HUES64 (cell line): ENCODE results near the gene ACAD8. TPM values are rescaled to one million over a fixed set of nuclear protein-coding genes. Genes with fewer than 3 reads are reported as not detected.

Experiments
- H3K27ac ChIP-seq: 2 replicates; pipeline ENCODE4 v1.7.0; 2013; ENCODE audit warnings: low read depth, low read length, inconsistent platforms
- H3K27me3 ChIP-seq: 2 replicates; pipeline ENCODE4 v1.6.1; 2013; ENCODE audit warnings: mild to moderate bottlenecking, low read length; ENCODE audit not compliant: insufficient read depth
- H3K36me3 ChIP-seq: 2 replicates; pipeline ENCODE4 v1.6.1; 2013; ENCODE audit warnings: mild to moderate bottlenecking, low read length; ENCODE audit not compliant: insufficient read depth
- H3K4me1 ChIP-seq: 2 replicates; pipeline ENCODE4 v1.6.1; 2013; ENCODE audit warnings: mild to moderate bottlenecking, low read length, moderate library complexity; ENCODE audit not compliant: insufficient read depth
- H3K4me3 ChIP-seq: 2 replicates; pipeline ENCODE4 v1.5.1; 2013; ENCODE audit warnings: mild to moderate bottlenecking, low read length, moderate library complexity
- H3K9ac ChIP-seq: 2 replicates; pipeline ENCODE4 v1.6.1; 2013; ENCODE audit warnings: mild to moderate bottlenecking, low read depth, low read length
- H3K9me3 ChIP-seq: 2 replicates; pipeline ENCODE4 v1.6.1; 2013; ENCODE audit warnings: low read depth, low read length; ENCODE audit not compliant: insufficient read depth
- WGBS: fragments of 150-250, 120-280 bp; methylation state at CpG from one replicate; pipeline ENCODE4 v1.1.7; 2013; ENCODE audit warnings: missing lambda C conversion rate; 5-methylcytosine and 5-hydroxymethylcytosine counted together
- polyA plus RNA-seq, 2 experiments: library from polyadenylated mRNA; stranded (reverse); fragments of 50-300 nt; gene quantifications; one replicate each; pipeline ENCODE4 v1.2.3, GENCODE V29; 2013

The ACAD8 gene
- polyA plus RNA-seq (2013, experiment 1 of 2): 32.9 TPM
- 30.4 TPM for polyA plus RNA-seq (2013, experiment 2 of 2)

- peaks cover 19% of the 10 kb centered on the region for H3K4me1 ChIP-seq
- H3K9ac ChIP-seq: peak within 1 kb of the TSS; percentile 76
- H3K27me3 ChIP-seq: no peaks in the 10 kb centered on the region
- peak within 1 kb of the TSS; percentile 94 for H3K4me3 ChIP-seq
- H3K27ac ChIP-seq: 0 out of 2 replicates have a peak within 1 kb of the TSS, but pooled peaks have one; percentile 60
- under 1% methylated on average over 69 of the region's 70 CpGs for WGBS
- no peaks in the 10 kb centered on the region for H3K9me3 ChIP-seq
- peaks cover 49% of the 10 kb centered on the region for H3K36me3 ChIP-seq
Observed at GRCh38 chr11:134253188-134253993, at the start of gene ACAD8, which contains the start of gene THYN1. Gene ACAD8 (plus strand): TSS chr11:134253568. CDS start chr11:134253601, 33 bp downstream. Gene THYN1 (minus strand): TSS chr11:134253352. CDS start chr11:134252882, 470 bp downstream.

GRCh38 chr11:134205729-134206128 lies 47.6 kb upstream of the ACAD8 start:
- no peak overlapping the region for H3K4me3 ChIP-seq
- WGBS: 94% methylated on average over 9 of the region's 9 CpGs
- no peaks in the 10 kb centered on the region for H3K4me1 ChIP-seq
- H3K27ac ChIP-seq: no peak overlapping the region
- H3K36me3 ChIP-seq: peaks cover 94% of the 10 kb centered on the region
- no peak overlapping the region for H3K9ac ChIP-seq
- no peaks in the 10 kb centered on the region for H3K9me3 ChIP-seq
- no peaks in the 10 kb centered on the region for H3K27me3 ChIP-seq

GRCh38 chr11:134206185-134206584 lies 47.2 kb upstream of the ACAD8 start:
- Histone ChIP-seq H3K9ac (no peak overlapping the region), H3K9me3 (no peaks in the 10 kb centered on the region), H3K4me3 (no peak overlapping the region), H3K36me3 (peaks cover 94% of the 10 kb centered on the region), H3K27ac (no peak overlapping the region), H3K27me3 (no peaks in the 10 kb centered on the region), H3K4me1 (no peaks in the 10 kb centered on the region)
- WGBS: 95% methylated on average over 5 of the region's 5 CpGs

- peaks cover 90% of the 10 kb centered on the region for H3K36me3 ChIP-seq
- H3K9me3 ChIP-seq: no peaks in the 10 kb centered on the region
Observed at GRCh38 chr11:134207538-134208239, 45.7 kb upstream of the ACAD8 start.

GRCh38 chr11:134215836-134216235 lies 37.5 kb upstream of the ACAD8 start:
- Histone ChIP-seq H3K36me3 (peaks cover 92% of the 10 kb centered on the region), H3K4me3 (no peak overlapping the region), H3K9me3 (no peaks in the 10 kb centered on the region), H3K4me1 (no peaks in the 10 kb centered on the region), H3K9ac (no peak overlapping the region), H3K27ac (no peak overlapping the region), H3K27me3 (no peaks in the 10 kb centered on the region)
- 93% methylated on average over 7 of the region's 7 CpGs for WGBS

More at GRCh38 chr11:134207538-134208239, 45.7 kb upstream of the ACAD8 start:
- Histone ChIP-seq H3K4me3 (no peak overlapping the region), H3K9ac (no peak overlapping the region), H3K27ac (no peak overlapping the region), H3K27me3 (no peaks in the 10 kb centered on the region), H3K4me1 (no peaks in the 10 kb centered on the region)
- WGBS: 91% methylated on average over 14 of the region's 16 CpGs

- H3K4me1 ChIP-seq: no peaks in the 10 kb centered on the region
- H3K27ac ChIP-seq: no peak overlapping the region
- no peaks in the 10 kb centered on the region for H3K27me3 ChIP-seq
- H3K4me3 ChIP-seq: no peak overlapping the region
- WGBS: 100% methylated on average over 3 of the region's 3 CpGs
- peaks cover 84% of the 10 kb centered on the region for H3K36me3 ChIP-seq
- H3K9ac ChIP-seq: no peak overlapping the region
- no peaks in the 10 kb centered on the region for H3K9me3 ChIP-seq
Observed at GRCh38 chr11:134216816-134217215, 36.6 kb upstream of the ACAD8 start.

GRCh38 chr11:134223121-134223520 lies 30.2 kb upstream of the ACAD8 start:
- Histone ChIP-seq H3K4me3 (peak overlapping the region; percentile 84), H3K36me3 (peaks cover 27% of the 10 kb centered on the region), H3K4me1 (peaks cover 8% of the 10 kb centered on the region; the same call in 1 of the 2 replicates), H3K27ac (no peak overlapping the region), H3K9ac (peak overlapping the region; percentile 69), H3K27me3 (peaks cover 10% of the 10 kb centered on the region), H3K9me3 (no peaks in the 10 kb centered on the region)
- WGBS: 5% methylated on average over 5 of the region's 5 CpGs

- Histone ChIP-seq H3K36me3 (peaks cover 17% of the 10 kb centered on the region), H3K9me3 (no peaks in the 10 kb centered on the region), H3K4me3 (peak within 1 kb of the TSS; percentile 84), H3K4me1 (peaks cover 8% of the 10 kb centered on the region; the same call in 1 of the 2 replicates), H3K9ac (peak within 1 kb of the TSS; percentile 69), H3K27ac (no peak within 1 kb of the TSS), H3K27me3 (peaks cover 10% of the 10 kb centered on the region)
- under 1% methylated on average over 89 of the region's 89 CpGs for WGBS
Observed at GRCh38 chr11:134223836-134224709, 29.3 kb upstream of the ACAD8 start, which contains the start of the genes NCAPD3 and VPS26B. Gene NCAPD3 (minus strand): TSS chr11:134223967. CDS start chr11:134223926, 41 bp downstream. Gene VPS26B (plus strand): TSS chr11:134224671. CDS start chr11:134225123, 452 bp downstream.

GRCh38 chr11:134224710-134225664 lies 28.4 kb upstream of the ACAD8 start:
- Histone ChIP-seq H3K9me3 (no peaks in the 10 kb centered on the region), H3K36me3 (peaks cover 8% of the 10 kb centered on the region), H3K27me3 (peaks cover 10% of the 10 kb centered on the region), H3K4me3 (peak overlapping the region; percentile 84), H3K4me1 (peaks cover 8% of the 10 kb centered on the region; the same call in 1 of the 2 replicates), H3K9ac (peak overlapping the region; percentile 67), H3K27ac (no peak overlapping the region)
- WGBS: under 1% methylated on average over 93 of the region's 93 CpGs
